GOT3 (cell line): Measurements from ENCODE around the gene NCKAP5.

Experiments used
- DNase-seq: peaks from one replicate; lab custom pipeline; 2025; ENCODE audit warnings: mixed read lengths; lab: John Stamatoyannopoulos, UW

Gene NCKAP5

GRCh38 chr2:133085646-133086045, 482.6 kb downstream of the NCKAP5 start:
- no peak for DNase-seq

- no peak for DNase-seq
Observed at GRCh38 chr2:133082034-133082433, 486.2 kb downstream of the NCKAP5 start.

GRCh38 chr2:133080822-133081221, 487.4 kb downstream of the NCKAP5 start:
- no peak for DNase-seq

GRCh38 chr2:133078667-133079411, 489.4 kb downstream of the NCKAP5 start:
- DNase-seq: no peak

GRCh38 chr2:133077269-133077822, 490.9 kb downstream of the NCKAP5 start:
- DNase-seq: no peak

- no peak for DNase-seq
Observed at GRCh38 chr2:133072837-133073694, 495.2 kb downstream of the NCKAP5 start.

GRCh38 chr2:133063775-133064174, 504.5 kb downstream of the NCKAP5 start:
- no peak for DNase-seq

- DNase-seq: no peak
Observed at GRCh38 chr2:133062931-133063665, 505.2 kb downstream of the NCKAP5 start.

- no peak for DNase-seq
Observed at GRCh38 chr2:133061874-133062593, 506.2 kb downstream of the NCKAP5 start.

- DNase-seq: no peak
Observed at GRCh38 chr2:133054297-133054696, 514.0 kb downstream of the NCKAP5 start.

GRCh38 chr2:133053541-133053940, 514.7 kb downstream of the NCKAP5 start:
- DNase-seq: no peak

- no peak for DNase-seq
Observed at GRCh38 chr2:133045787-133046186, 522.5 kb downstream of the NCKAP5 start.

GRCh38 chr2:133044556-133044955, 523.7 kb downstream of the NCKAP5 start:
- no peak for DNase-seq

GRCh38 chr2:133040170-133040569, 528.1 kb downstream of the NCKAP5 start:
- DNase-seq: no peak

- DNase-seq: no peak
Observed at GRCh38 chr2:133039531-133039930, 528.7 kb downstream of the NCKAP5 start.

- DNase-seq: no peak
Observed at GRCh38 chr2:133026536-133027177, 541.6 kb downstream of the NCKAP5 start.

- no peak for DNase-seq
Observed at GRCh38 chr2:133025004-133025403, 543.3 kb downstream of the NCKAP5 start.

- no peak for DNase-seq
Observed at GRCh38 chr2:133012847-133013734, 555.2 kb downstream of the NCKAP5 start.

- no peak for DNase-seq
Observed at GRCh38 chr2:133004623-133005022, 563.6 kb downstream of the NCKAP5 start.

GRCh38 chr2:132999421-132999820, 568.8 kb downstream of the NCKAP5 start:
- DNase-seq: no peak
